Suppressor macrophage treated with lipopolysaccharide for 4 hours (primary cell): ENCODE measurements around the gene CABP7.
A peak's percentile ranks its signal among the peaks of the same experiment; 100 is the strongest.

ENCODE experiments used
- DNase-seq: peaks from one replicate; pipeline ENCODE4 v3.0.0-alpha.2; 2020

The CABP7 gene

GRCh38 chr22:29726106-29726505 is 6.3 kb downstream of the CABP7 start:
- no peak for DNase-seq

GRCh38 chr22:29726512-29727130 is 6.8 kb downstream of the CABP7 start:
- no peak for DNase-seq

GRCh38 chr22:29727131-29727523 is 7.3 kb downstream of the CABP7 start:
- DNase-seq = peak; percentile 14

- DNase-seq = no peak
Observed at GRCh38 chr22:29729161-29729560, 9.4 kb downstream of the CABP7 start.

GRCh38 chr22:29731058-29731850 is 11.5 kb downstream of the CABP7 start:
- DNase-seq = no peak

- DNase-seq = no peak
Observed at GRCh38 chr22:29732883-29733282, 13.1 kb downstream of the CABP7 start.

- DNase-seq = no peak
Observed at GRCh38 chr22:29733362-29734201, 13.8 kb downstream of the CABP7 start.

- no peak for DNase-seq
Observed at GRCh38 chr22:29734406-29734805, 14.6 kb downstream of the CABP7 start.

GRCh38 chr22:29734838-29735237 is 15.0 kb downstream of the CABP7 start:
- no peak for DNase-seq

- no peak for DNase-seq
Observed at GRCh38 chr22:29735416-29735815, 15.6 kb downstream of the CABP7 start.

GRCh38 chr22:29737251-29738117 is 17.7 kb downstream of the CABP7 start:
- DNase-seq = no peak

GRCh38 chr22:29738118-29738815 is 18.5 kb downstream of the CABP7 start:
- no peak for DNase-seq

GRCh38 chr22:29739346-29739875 is 19.6 kb downstream of the CABP7 start:
- no peak for DNase-seq

- no peak for DNase-seq
Observed at GRCh38 chr22:29740216-29740615, 20.4 kb downstream of the CABP7 start.

GRCh38 chr22:29741926-29742325 is 22.1 kb downstream of the CABP7 start:
- no peak for DNase-seq

GRCh38 chr22:29742326-29742725 is 22.5 kb downstream of the CABP7 start:
- no peak for DNase-seq

GRCh38 chr22:29744902-29745301 is 25.1 kb downstream of the CABP7 start:
- DNase-seq = no peak

GRCh38 chr22:29747832-29748231 is 28.0 kb downstream of the CABP7 start:
- DNase-seq = no peak

GRCh38 chr22:29748248-29748893 is 28.6 kb downstream of the CABP7 start:
- DNase-seq = no peak

- DNase-seq = no peak
Observed at GRCh38 chr22:29750029-29750428, 30.2 kb downstream of the CABP7 start.
